Common myeloid progenitor, CD34-positive (primary cell): ENCODE results near the gene NFYC.

Experiments used
- CTCF ChIA-PET: fragments of 350-600 bp; sonication (Branson Sonifier 250); formaldehyde crosslinking; loops from one replicate; lab custom pipeline; 2021; ENCODE audit warnings: antibody characterized with exemption; lab: Charles Lee
- POLR2A ChIA-PET: fragments of 350-600 bp; sonication (Branson Sonifier 250); formaldehyde crosslinking; loops from one replicate; lab custom pipeline; 2021; ENCODE audit warnings: antibody characterized with exemption; lab: Charles Lee
- DNase-seq, 3 donors: peaks; one replicate each; pipeline versions ENCODE4 v3.0.0 to v3.0.0-alpha.2; 2013
- H3K27ac ChIP-seq, 2 experiments: 1 replicate in 1 of 2; 2 replicates in 1 of 2; pipeline ENCODE4 v1.7.0; 2013; ENCODE audit warnings: inconsistent platforms in 2 of 2, low read length in 2 of 2, mild to moderate bottlenecking in 2 of 2, low read depth in 1 of 2, moderate library complexity in 1 of 2; ENCODE audit not compliant: severe bottlenecking in 2 of 2, insufficient read depth in 1 of 2, poor library complexity in 1 of 2
- H3K27me3 ChIP-seq, 5 experiments: replicated peaks in 2 of 5; 1 replicate in 3 of 5; 2 replicates in 2 of 5; pipeline versions ENCODE4 v1.6.1 to v1.7.0; 2013; ENCODE audit warnings: low read length in 4 of 5, mild to moderate bottlenecking in 2 of 5, moderate library complexity in 2 of 5, inconsistent platforms in 1 of 5; ENCODE audit not compliant: insufficient read depth in 5 of 5, control insufficient read depth in 4 of 5
- H3K36me3 ChIP-seq, 4 experiments: 1 replicate in 2 of 4; 2 replicates in 2 of 4; pipeline versions ENCODE4 v1.6.1 to v1.7.0; 2013; ENCODE audit warnings: low read length in 3 of 4, control low read depth in 1 of 4, mild to moderate bottlenecking in 1 of 4; ENCODE audit not compliant: control insufficient read depth in 4 of 4, insufficient read depth in 4 of 4
- H3K4me1 ChIP-seq, 4 experiments: 1 replicate in 3 of 4; 2 replicates in 1 of 4; pipeline versions ENCODE4 v1.6.1 to v1.7.1; 2013; ENCODE audit warnings: low read length in 3 of 4, mild to moderate bottlenecking in 3 of 4, control low read depth in 1 of 4, inconsistent platforms in 1 of 4, moderate library complexity in 1 of 4; ENCODE audit not compliant: control insufficient read depth in 4 of 4, insufficient read depth in 4 of 4; ENCODE audit errors: control extremely low read depth in 1 of 4
- H3K4me3 ChIP-seq, 7 experiments: 1 replicate in 4 of 7; 2 replicates in 3 of 7; pipeline versions ENCODE4 v1.5.1 to v1.7.0; 2013; ENCODE audit warnings: mild to moderate bottlenecking in 7 of 7, low read length in 6 of 7, moderate library complexity in 6 of 7, inconsistent platforms in 2 of 7, low read depth in 2 of 7, control low read depth in 1 of 7; ENCODE audit not compliant: insufficient read depth in 4 of 7, control insufficient read depth in 1 of 7; ENCODE audit errors: extremely low read depth in 1 of 7
- H3K9me3 ChIP-seq, 5 experiments: 1 replicate in 4 of 5; 2 replicates in 1 of 5; pipeline versions ENCODE4 v1.6.1 to v1.7.1; 2013; ENCODE audit warnings: low read length in 4 of 5, mild to moderate bottlenecking in 2 of 5, inconsistent platforms in 1 of 5, low read depth in 1 of 5, moderate library complexity in 1 of 5; ENCODE audit not compliant: control insufficient read depth in 4 of 5, insufficient read depth in 2 of 5; ENCODE audit errors: control extremely low read depth in 1 of 5
- WGBS: methylation state at CpG from one replicate; pipeline ENCODE4 v1.1.5; 2013; ENCODE audit not compliant: insufficient coverage; 5-methylcytosine and 5-hydroxymethylcytosine counted together

The NFYC gene

DNA sequence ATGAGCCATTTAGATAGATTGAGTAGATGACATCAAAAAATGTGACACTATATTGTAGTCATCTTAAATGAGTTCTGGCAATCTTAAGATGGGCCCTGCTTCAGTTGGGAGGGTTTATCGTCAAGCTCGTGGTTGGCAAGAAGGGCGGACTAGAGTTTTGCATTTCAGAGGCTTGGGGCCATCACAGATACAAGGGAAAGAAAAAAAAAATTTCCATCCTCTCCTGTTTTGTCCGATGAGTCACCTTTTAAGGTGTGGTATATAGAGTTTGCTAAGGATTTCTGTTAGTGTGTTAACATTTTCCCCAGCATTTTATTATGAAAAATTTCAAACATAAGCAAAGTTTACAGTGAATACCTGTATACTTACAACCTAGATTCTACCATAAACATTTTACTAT, 60.3 kb downstream of the NFYC start:
- no peak for DNase-seq
- Histone ChIP-seq H3K27me3 (no peaks in the 10 kb centered on the region), H3K9me3 (no peaks in the 10 kb centered on the region), H3K27ac (no peak overlapping the region), H3K4me1 (no peaks in the 10 kb centered on the region), H3K4me3 (no peak overlapping the region), H3K36me3 (peaks cover 25 to 86% (median 70%) of the 10 kb centered on the region in 4 experiments)
- ChIA-PET CTCF (no interaction called here), POLR2A (no interaction called here)
- no CpG with 5 or more reads among the region's 4 CpGs for WGBS

DNA sequence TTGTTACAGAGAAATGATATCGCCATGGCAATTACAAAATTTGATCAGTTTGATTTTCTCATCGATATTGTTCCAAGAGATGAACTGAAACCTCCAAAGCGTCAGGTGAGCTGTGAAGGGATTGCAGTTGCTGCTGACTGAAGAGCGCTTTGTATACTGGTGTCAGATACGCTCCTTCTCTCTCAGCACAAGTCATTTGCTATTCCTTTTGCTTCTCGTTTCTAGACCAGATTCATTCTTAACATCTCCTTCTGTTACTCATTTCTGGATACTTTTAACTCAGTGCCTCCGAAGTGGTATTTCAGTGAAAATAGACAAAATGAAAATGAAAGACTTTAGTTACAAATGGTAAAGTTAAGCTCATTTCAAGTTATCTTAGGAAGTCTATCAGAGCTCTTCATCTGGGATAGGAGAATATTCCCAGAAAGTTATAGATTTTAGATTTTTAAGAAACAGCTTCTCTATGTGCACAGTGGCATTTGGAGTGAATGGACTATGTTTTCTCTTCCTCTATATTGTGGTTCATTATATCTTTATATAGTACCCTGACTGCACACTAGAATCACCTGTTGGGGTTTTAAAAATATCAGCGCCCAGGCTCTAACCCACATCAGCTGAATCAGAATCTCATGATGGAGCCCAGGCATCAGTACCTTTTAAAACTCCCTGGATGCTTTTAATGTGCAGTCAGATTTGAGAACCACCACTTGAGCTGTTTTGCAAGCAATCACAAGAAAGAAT, 61.8 kb downstream of the NFYC start:
- POLR2A ChIA-PET, result no interaction called here
- Histone ChIP-seq H3K4me1 (no peaks in the 10 kb centered on the region), H3K27me3 (no peaks in the 10 kb centered on the region), H3K4me3 (no peak overlapping the region), H3K36me3 (peaks cover 34 to 90% (median 74%) of the 10 kb centered on the region in 4 experiments), H3K9me3 (no peaks in the 10 kb centered on the region), H3K27ac (no peak overlapping the region)
- no peak for DNase-seq
- CTCF ChIA-PET, result interaction anchor here (0.7 to 1.7 kb wide), 2 partner anchors 11 to 198 kb away, joined by 3 to 8 read pairs; no protein-coding TSS in a partner anchor
- WGBS, result 100% methylated on average over 3 of the region's 8 CpGs

DNA sequence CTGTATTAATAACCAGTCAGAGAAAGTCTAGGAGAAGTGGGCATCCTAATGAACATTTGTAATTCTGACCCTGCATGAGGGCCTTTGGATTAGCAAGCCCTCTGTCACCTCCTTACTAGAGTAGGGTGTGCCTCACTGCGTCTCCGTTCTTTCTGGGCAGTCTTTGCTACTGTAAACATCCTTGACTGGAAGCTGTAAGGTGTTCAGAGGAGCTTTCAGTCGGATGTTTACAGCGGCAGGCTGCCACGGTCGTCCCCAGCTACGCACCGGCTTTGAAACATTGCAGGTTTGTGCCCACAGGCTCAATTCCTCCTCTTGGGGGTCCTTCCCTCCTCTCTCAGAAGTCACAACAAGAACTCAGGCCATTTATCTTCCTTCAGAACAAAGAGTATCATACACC, 62.7 kb downstream of the NFYC start:
- CTCF ChIA-PET, result interaction anchor here (0.7 to 1.7 kb wide), 5 partner anchors 10 to 197 kb away, joined by 3 to 8 read pairs (median 3); no protein-coding TSS in a partner anchor
- 96% methylated on average over 8 of the region's 8 CpGs for WGBS

DNA sequence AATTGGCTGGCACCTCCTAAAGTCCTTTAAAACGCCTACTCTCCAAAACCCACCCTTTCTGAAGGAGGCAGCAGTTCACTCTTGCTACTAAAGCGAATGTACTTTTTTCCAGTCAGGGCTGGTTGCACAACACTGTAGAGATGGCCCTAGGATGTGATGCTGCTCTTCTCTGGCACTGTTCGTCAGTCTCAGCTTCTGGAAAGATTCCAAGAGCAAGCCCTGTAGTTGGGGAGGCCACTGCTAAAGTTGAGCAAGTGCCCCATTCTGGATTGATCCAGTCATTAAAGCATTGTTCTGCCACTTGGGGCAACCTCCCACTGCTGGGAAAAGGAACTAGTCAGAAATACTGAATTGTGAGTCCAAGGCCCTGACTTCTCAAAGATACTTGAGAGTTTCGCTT, 63.6 kb downstream of the NFYC start:
- Histone ChIP-seq H3K27me3 (no peaks in the 10 kb centered on the region), H3K4me3 (no peak overlapping the region), H3K36me3 (peaks cover 33 to 90% (median 73%) of the 10 kb centered on the region in 4 experiments), H3K27ac (no peak overlapping the region), H3K4me1 (no peaks in the 10 kb centered on the region), H3K9me3 (no peaks in the 10 kb centered on the region)
- 100% methylated on average over 2 of the region's 4 CpGs for WGBS
- ChIA-PET CTCF (interaction anchor here (0.9 to 2.6 kb wide), 5 partner anchors 10 to 70 kb away, joined by 3 to 11 read pairs (median 6); no protein-coding TSS in a partner anchor), POLR2A (no interaction called here)
- peak in 1 of 3 donors; percentile 6 for DNase-seq

More for the DNA sequence above, 62.7 kb downstream of the NFYC start:
- no peaks in the 10 kb centered on the region for H3K4me1 ChIP-seq
- no peak for DNase-seq
- H3K27me3 ChIP-seq, result no peaks in the 10 kb centered on the region
- H3K36me3 ChIP-seq, result peaks cover 37 to 90% (median 74%) of the 10 kb centered on the region in 4 experiments
- H3K27ac ChIP-seq, result no peak overlapping the region
- POLR2A ChIA-PET, result no interaction called here
- H3K9me3 ChIP-seq, result no peaks in the 10 kb centered on the region
- H3K4me3 ChIP-seq, result no peak overlapping the region

DNA sequence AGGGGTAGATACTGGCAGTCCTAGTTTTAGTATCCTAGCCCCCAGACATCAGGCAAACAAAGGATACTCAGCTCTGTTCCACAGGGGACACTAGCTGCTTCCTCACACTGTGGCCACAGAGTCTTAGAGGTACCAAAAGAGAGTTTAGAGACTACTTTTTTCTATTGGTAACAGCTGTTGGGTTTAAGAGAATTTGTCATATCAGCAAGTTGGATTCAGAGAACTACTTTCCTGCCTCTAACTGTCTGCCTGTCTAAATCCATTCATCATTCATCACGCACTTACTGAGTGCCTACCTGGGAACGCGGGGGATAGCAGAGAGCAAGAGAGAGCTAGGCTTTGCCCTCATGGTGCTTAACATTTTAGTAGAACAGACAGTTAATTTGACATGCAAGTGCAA, 65.0 kb downstream of the NFYC start:
- H3K4me1 ChIP-seq, result no peaks in the 10 kb centered on the region
- no peak overlapping the region for H3K27ac ChIP-seq
- CTCF ChIA-PET, result interaction anchor here (0.7 to 2.6 kb wide), 7 partner anchors 8 to 39 kb away, joined by 3 to 11 read pairs (median 6); no protein-coding TSS in a partner anchor
- 100% methylated on average over 3 of the region's 3 CpGs for WGBS
- H3K4me3 ChIP-seq, result no peak overlapping the region
- DNase-seq, result no peak
- H3K9me3 ChIP-seq, result no peaks in the 10 kb centered on the region
- no peaks in the 10 kb centered on the region for H3K27me3 ChIP-seq
- peaks cover 33 to 90% (median 78%) of the 10 kb centered on the region in 4 experiments for H3K36me3 ChIP-seq
- POLR2A ChIA-PET, result interaction anchor here (1.1 kb wide), 1 partner anchor 10 kb away, joined by 4 read pairs; no protein-coding TSS in a partner anchor

DNA sequence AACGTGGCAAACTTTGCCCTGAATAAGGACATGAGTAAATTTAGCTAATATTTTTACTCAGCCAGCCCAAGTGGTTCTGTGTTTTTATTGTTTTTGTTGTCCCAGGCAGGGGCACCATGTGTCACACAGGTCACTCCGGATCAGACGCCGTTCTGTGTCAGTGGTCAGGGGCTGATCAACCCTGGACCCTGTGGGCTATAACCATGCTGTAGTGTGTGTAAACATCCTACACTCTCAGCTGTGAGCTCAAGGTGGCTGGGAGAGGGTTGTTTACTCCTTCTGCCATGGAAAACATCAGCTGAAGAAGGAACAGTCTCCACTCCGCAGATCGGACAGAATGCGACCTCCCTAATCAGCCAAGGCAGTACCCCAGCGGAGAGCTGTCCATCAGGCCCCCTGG, 65.6 kb downstream of the NFYC start:
- Histone ChIP-seq H3K4me1 (no peaks in the 10 kb centered on the region), H3K4me3 (no peak overlapping the region), H3K27me3 (no peaks in the 10 kb centered on the region), H3K9me3 (no peaks in the 10 kb centered on the region), H3K36me3 (peaks cover 33 to 89% (median 79%) of the 10 kb centered on the region in 4 experiments), H3K27ac (no peak overlapping the region)
- WGBS, result 98% methylated on average over 5 of the region's 8 CpGs
- ChIA-PET POLR2A (interaction anchor here (1.1 kb wide), 1 partner anchor 10 kb away, joined by 4 read pairs; no protein-coding TSS in a partner anchor), CTCF (interaction anchor here (1.4 to 2.6 kb wide), 6 partner anchors 8 to 28 kb away, joined by 3 to 11 read pairs (median 8); no protein-coding TSS in a partner anchor)
- no peak for DNase-seq

DNA sequence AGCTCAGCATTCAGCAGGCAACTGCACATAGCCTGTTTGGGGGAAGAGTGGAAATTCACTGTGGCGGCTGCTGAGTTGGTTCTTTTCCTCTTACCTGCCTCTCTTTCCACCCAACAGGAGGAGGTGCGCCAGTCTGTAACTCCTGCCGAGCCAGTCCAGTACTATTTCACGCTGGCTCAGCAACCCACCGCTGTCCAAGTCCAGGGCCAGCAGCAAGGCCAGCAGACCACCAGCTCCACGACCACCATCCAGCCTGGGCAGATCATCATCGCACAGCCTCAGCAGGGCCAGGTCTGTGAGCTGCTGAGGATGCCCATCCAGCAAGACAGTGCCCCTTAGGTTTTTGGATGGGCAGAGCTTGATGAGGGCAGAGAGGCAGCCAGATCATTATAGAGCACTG, 66.5 kb downstream of the NFYC start:
- H3K27ac ChIP-seq, result no peak overlapping the region
- H3K4me3 ChIP-seq, result no peak overlapping the region
- no peaks in the 10 kb centered on the region for H3K27me3 ChIP-seq
- H3K9me3 ChIP-seq, result no peaks in the 10 kb centered on the region
- ChIA-PET CTCF (interaction anchor here (0.7 to 2.4 kb wide), 7 partner anchors 10 to 92 kb away, joined by 3 to 11 read pairs (median 5); no protein-coding TSS in a partner anchor), POLR2A (no interaction called here)
- H3K4me1 ChIP-seq, result no peaks in the 10 kb centered on the region
- DNase-seq, result no peak
- 99% methylated on average over 7 of the region's 7 CpGs for WGBS
- H3K36me3 ChIP-seq, result peaks cover 27 to 92% (median 81%) of the 10 kb centered on the region in 4 experiments
